HG03565 (cell line): Measurements from ENCODE around the gene NENF.
"Not testable (repeated sequence)": the region's sequence is repeated elsewhere in the genome, so short reads cannot be mapped to it uniquely, and the experiment has no call there.

Experiments
- ATAC-seq: cut with Tn5 transposase; IDR thresholded peaks from one replicate; pipeline ENCODE4 v1.9.1; 2021; ENCODE audit warnings: mild to moderate bottlenecking, moderate library complexity; ENCODE audit not compliant: unreplicated experiment

NENF gene

GRCh38 chr1:212457740-212458338 lies 25.1 kb downstream of the NENF start:
- ATAC-seq = no peak

- no peak for ATAC-seq
These were observed 26.1 kb downstream of the NENF start for GRCh38 chr1:212458817-212459216.

- ATAC-seq = no peak
These were observed 26.9 kb downstream of the NENF start for GRCh38 chr1:212459656-212460055.

GRCh38 chr1:212460376-212460775 lies 27.7 kb downstream of the NENF start:
- ATAC-seq = no peak

GRCh38 chr1:212461916-212462660 lies 29.4 kb downstream of the NENF start:
- no peak for ATAC-seq

DNA sequence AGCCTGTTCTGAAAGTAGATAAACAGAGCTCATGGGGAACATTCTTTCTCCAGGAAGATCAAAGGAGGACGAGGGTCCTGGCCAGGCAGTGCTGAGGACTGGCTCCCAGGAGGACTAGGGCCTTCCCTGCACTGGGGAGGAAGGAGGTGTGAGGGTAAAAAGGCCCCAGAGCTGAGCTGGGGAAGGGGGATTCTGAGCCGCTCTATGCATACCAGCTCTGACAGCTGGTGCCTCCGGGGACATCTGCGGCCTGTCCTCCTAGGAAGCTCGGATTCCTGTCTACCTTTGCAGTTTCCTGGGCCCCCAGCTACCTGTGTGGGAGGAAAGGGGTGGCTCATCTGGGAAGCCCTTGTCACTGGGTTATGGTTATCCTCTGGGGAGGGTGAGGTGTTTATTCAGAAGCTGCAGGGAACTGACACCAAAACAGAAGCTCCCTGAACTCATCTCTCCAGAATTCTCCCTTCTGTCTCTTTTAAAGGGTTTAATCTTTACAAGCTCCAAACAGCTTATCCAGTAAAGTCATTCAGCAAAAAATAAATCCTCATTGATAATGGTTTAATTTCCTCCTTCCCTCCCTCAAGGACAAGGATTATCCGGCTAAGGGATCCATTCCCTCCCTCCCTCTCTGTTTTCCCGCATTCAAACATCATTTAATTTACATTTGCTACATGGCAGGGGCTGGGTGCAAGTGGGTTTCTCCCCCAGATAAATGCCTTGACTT lies 31.0 kb downstream of the NENF start:
- no peak for ATAC-seq

GRCh38 chr1:212465311-212465710 lies 32.6 kb downstream of the NENF start:
- ATAC-seq = no peak

- ATAC-seq = no peak
These were observed 33.7 kb downstream of the NENF start for GRCh38 chr1:212466437-212466836.

DNA sequence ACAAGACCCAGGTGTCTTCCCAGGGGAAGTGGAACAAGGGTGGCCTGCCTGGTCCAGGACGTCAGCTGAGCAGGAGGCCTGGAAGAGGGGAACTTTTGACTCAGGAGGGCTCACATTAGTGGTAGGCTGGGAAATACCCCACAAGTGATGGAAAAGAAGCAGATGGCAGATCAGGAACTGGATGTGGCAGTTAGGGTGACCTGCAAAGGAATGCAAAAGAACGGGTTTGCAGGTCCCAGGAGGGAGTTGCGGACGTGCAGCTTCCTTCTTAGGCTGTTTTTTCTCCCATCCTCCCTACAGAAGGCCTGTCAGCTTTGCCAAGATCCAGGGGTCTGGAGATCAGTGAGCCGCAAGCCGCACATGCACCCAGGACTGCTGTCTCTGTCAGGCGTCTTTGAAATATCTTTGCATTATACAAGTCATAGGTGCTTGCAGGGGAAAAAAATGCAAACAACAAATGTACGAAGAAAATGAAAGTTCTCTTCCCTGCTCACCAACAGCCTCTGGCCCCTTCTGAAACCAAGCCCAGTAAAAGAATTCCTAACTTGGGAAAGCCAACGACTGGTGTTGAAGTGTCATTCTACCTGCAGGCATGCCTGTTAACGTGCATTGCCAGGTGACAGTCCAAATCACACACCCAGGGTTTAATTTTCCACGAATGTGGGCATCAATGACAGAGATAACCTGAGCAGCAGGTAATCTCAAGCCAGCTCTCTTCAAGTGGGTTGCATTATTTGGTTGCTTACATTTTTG lies 34.4 kb downstream of the NENF start:
- ATAC-seq = no peak

- no peak for ATAC-seq
These were observed 35.2 kb downstream of the NENF start for GRCh38 chr1:212467843-212468482.

GRCh38 chr1:212470059-212470458 lies 37.3 kb downstream of the NENF start:
- ATAC-seq = no peak

- no peak for ATAC-seq
These were observed 38.6 kb downstream of the NENF start for GRCh38 chr1:212471286-212471685.

DNA sequence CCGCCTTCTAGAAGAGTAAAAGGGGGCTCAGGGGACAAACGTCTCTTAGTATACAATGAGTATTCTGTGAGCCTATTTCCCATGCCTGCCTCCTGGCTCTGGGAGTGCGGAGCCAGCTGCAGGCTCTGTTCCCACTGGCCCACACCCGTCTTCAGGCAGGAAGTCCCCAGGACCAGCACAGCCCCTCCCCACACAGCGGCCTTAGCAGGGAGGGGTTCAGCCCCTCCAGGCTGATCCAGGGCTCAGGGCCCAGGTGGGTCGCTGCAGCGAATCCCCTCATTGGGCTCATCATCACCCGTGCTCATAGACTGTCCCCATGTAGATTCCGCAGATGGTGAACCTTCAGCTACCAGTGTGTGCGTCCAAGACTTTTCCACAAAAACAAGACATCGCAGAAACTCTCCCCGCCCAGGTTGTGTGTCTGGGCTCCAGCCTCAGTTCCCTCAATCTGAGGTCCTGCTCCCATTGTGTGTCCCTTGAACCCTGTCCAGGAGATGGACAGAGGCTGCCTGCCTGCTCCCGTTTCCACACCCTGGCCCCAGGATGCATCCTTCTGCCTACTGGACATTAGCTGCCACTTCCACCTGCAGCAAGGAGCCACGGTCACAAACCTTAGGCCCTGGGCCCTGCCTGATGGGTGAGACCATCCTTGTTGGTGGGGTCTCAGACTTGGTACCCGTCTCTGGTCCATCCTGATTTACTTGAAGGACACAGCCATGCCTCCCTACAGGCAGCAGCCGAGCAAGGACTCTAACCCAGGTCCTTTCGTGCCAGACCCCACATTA lies 39.4 kb downstream of the NENF start:
- no peak for ATAC-seq

GRCh38 chr1:212473729-212474128 lies 41.0 kb downstream of the NENF start:
- no peak for ATAC-seq

- no peak for ATAC-seq
These were observed 42.4 kb downstream of the NENF start for GRCh38 chr1:212475151-212475550.

DNA sequence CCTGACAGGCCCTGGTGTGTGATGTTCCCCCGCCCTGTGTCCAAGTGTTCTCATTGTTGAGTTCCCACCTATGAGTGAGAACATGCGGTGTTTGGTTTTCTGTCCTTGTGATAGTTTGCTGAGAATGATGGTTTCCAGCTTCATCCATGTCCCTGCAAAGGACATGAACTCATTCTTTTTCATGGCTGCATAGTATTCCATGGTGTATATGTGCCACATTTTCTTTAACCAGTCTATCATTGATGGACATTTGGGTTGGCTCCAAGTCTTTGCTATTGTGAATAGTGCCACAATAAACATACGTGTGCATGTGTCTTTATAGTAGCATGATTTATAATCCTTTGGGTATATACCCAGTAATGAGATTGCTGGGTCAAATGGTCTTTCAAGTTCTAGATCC lies 43.1 kb downstream of the NENF start:
- not testable (repeated sequence) for ATAC-seq

- peak; percentile 86 for ATAC-seq
These were observed 44.4 kb downstream of the NENF start for GRCh38 chr1:212477014-212477679.

DNA sequence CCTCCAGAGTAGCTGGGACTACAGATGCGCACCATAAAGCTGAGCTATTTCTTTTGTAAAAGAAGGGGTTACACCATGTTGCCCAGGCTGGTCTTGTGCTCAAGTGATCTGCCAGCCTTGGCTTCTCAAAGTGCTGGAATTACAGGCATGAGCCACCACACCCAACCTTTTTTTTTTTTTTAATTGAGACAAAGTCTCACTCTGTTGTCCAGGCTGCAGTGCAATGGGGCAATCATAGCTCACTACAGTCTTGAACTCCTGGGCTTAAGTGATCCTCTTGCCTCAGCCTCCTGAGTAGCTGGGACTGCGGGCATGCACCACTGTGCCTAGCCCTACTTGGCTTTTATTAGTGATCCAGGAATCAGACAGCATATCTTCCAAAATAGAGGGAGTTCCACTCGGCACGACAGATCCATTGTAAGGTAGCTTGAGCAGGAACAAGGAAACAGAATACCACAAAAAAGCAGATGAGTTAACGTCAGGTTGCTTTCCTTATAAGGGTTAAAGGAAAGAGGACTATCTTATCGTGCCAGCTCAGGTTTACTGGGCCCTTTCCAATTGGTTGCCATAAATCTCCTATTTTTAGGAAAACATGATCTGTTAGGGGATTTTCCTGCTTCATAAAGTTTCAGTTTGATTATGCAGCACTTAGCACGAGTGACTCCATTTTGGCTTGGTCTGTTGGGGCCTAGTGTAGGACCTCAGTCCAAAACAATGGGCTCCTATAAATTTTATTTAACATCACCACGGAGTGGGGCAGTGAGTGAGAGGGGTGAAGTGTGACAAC lies 45.2 kb downstream of the NENF start:
- no peak for ATAC-seq
